Activated naive CD8-positive, alpha-beta T cell treated with anti-CD3 and anti-CD28 coated beads, Interleukin-2, amount 50 U/mL, for 16 hours (primary cell): ENCODE data around the gene KDELR1.
A peak's percentile ranks its signal among the peaks of the same experiment; 100 is the strongest.

Experiments used
- DNase-seq: peaks from one replicate; pipeline ENCODE4 v3.0.0-alpha.2; 2020; ENCODE audit warnings: low read depth, low spot score

Gene KDELR1

GRCh38 chr19:48371367-48371766 is 20.0 kb downstream of the KDELR1 start:
- no peak for DNase-seq

- DNase-seq: no peak
These were observed 20.4 kb downstream of the KDELR1 start for GRCh38 chr19:48370955-48371354.

GRCh38 chr19:48368936-48369335 is 22.4 kb downstream of the KDELR1 start:
- no peak for DNase-seq

- DNase-seq: no peak
These were observed 23.5 kb downstream of the KDELR1 start for GRCh38 chr19:48367855-48368254.

GRCh38 chr19:48365602-48366001 is 25.7 kb downstream of the KDELR1 start:
- DNase-seq: no peak

- no peak for DNase-seq
These were observed 26.6 kb downstream of the KDELR1 start for GRCh38 chr19:48364598-48365348.

GRCh38 chr19:48363810-48364597 is 27.3 kb downstream of the KDELR1 start, which contains the start of the genes SYNGR4 and TMEM143:
TSS of gene SYNGR4 (plus strand) at chr19:48364367. CDS start at chr19:48365843, 1,476 bp downstream.
TSS of gene TMEM143 (minus strand) at chr19:48363940. CDS start at chr19:48363920, 20 bp downstream.
- peak; percentile 90 for DNase-seq

- no peak for DNase-seq
These were observed 27.9 kb downstream of the KDELR1 start for GRCh38 chr19:48363500-48363809.

GRCh38 chr19:48362716-48363499 is 28.4 kb downstream of the KDELR1 start:
- peak; percentile 69 for DNase-seq

- no peak for DNase-seq
These were observed 29.4 kb downstream of the KDELR1 start for GRCh38 chr19:48361912-48362311.

GRCh38 chr19:48359123-48359522 is 32.2 kb downstream of the KDELR1 start:
- no peak for DNase-seq

GRCh38 chr19:48355365-48355954 is 35.9 kb downstream of the KDELR1 start:
- DNase-seq: no peak

GRCh38 chr19:48354332-48354992 is 36.9 kb downstream of the KDELR1 start:
- DNase-seq: no peak

GRCh38 chr19:48353677-48354076 is 37.7 kb downstream of the KDELR1 start:
- no peak for DNase-seq

- peak; percentile 66 for DNase-seq
These were observed 40.0 kb downstream of the KDELR1 start for GRCh38 chr19:48351341-48351752.

GRCh38 chr19:48350856-48351255 is 40.5 kb downstream of the KDELR1 start:
- DNase-seq: no peak

GRCh38 chr19:48348737-48349136 is 42.6 kb downstream of the KDELR1 start:
- no peak for DNase-seq

GRCh38 chr19:48348045-48348444 is 43.3 kb downstream of the KDELR1 start:
- no peak for DNase-seq

- no peak for DNase-seq
These were observed 45.2 kb downstream of the KDELR1 start for GRCh38 chr19:48346191-48346590.

GRCh38 chr19:48344892-48345291 is 46.5 kb downstream of the KDELR1 start:
- no peak for DNase-seq
